GM18519 (cell line): ENCODE measurements around the gene LAT.
"Not testable (repeated sequence)": the region's sequence is repeated elsewhere in the genome, so short reads cannot be mapped to it uniquely, and the experiment has no call there.

Source experiments
- ATAC-seq: cut with Tn5 transposase; IDR thresholded peaks from one replicate; pipeline ENCODE4 v1.9.1; 2021; ENCODE audit warnings: mild to moderate bottlenecking, moderate library complexity; ENCODE audit not compliant: unreplicated experiment, low FRiP score

Gene LAT

GRCh38 chr16:29004496-29005139 is 19.8 kb downstream of the LAT start:
- ATAC-seq = not testable (repeated sequence)

DNA sequence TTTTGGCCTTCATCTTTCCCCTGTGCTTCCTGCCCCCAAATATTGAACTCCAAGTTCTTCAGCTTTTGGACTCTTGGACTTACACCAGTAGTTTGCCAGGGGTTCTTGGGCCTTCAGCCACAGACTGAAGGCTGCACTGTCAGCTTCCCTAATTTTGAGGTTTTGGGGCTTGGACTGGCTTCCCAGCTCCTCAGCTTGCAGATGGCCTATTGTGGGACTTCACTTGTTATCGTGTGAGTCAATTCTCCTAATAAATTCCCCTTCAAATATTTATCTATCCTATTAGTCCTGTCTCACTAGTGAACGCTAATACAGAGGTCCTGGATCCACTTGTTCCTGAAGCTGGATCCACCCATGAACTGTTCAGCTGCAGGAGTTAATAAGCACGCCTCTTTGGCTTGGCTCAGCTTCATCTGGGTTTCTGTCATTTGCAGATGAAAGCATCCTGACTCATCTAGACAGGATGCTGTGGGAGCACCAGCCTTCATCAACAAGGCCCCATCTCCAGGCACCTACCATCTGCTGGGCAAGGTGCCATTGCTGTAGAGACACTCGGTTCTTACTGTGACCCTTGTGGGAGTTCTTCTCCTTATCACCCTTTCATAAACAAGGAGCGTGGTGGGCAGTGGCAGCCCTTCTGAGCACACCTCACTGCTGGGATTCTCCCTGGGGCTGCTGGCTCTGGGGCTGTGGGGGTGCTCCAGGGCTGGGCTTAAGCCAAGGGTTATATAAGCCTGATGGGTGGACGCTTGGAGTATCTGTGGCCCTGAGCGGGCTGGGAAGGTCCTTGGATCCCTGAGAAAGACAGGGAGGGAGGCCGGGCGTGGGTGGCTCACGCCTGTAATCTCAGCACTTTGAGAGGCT is 23.1 kb downstream of the LAT start:
- ATAC-seq = no peak

DNA sequence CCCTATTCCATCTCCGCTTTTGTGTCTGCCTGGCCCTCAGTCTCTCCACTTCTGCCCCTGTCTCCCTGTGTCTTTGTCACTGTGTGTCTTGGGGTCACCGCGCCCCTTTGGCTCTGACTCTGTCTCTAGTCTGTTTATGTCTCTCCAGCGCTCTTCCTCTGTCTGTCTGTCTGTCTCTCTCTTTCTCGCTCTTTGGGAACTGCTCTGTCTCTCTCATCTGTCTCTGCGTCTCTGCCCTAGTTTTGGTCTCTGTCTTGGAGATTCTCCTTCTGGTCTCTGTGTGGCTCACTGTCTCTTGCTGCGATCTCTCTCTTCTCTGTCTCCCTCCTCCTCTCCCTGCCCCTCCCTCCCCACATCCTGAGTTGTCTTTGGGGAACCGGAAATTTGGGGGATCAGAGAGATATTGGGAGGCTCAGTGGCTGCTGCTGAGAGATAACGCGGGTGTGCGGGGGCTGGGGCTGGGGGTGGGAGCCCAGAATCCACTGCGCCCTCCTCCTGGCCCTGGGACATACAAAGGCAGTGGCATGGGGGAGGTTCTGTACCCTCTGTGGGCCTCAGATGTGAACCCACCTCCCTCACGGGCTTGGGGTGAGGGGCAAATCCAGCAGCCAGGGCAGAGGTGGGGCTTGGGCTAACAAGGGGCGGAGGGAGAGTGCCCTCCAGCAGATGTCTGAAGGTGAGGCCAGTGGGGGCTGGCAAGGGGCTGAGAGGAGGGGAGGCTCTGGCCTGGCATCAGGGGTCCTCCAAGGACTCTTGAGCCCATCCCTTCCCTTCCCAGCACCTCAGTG is 24.4 kb downstream of the LAT start:
- no peak for ATAC-seq

DNA sequence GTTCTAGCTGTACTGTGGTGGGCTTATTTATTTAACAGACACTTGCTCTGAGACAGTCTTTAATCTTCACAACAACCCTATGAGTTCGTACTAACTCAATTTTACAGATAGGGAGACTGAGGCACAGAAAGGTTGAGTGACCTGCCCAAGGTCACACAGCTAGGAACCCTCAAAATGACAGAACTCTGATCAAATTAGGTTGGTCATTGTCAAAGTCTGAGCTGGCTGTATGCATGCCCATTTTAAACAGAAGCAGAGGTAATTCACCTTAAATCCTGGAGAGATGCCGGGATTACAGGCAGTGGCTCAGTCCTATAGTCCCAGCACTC is 24.9 kb downstream of the LAT start:
- ATAC-seq = no peak

- ATAC-seq = no peak
Measured at GRCh38 chr16:29011112-29011511, 26.3 kb downstream of the LAT start.

GRCh38 chr16:29011851-29012250 is 27.0 kb downstream of the LAT start:
- ATAC-seq = no peak

DNA sequence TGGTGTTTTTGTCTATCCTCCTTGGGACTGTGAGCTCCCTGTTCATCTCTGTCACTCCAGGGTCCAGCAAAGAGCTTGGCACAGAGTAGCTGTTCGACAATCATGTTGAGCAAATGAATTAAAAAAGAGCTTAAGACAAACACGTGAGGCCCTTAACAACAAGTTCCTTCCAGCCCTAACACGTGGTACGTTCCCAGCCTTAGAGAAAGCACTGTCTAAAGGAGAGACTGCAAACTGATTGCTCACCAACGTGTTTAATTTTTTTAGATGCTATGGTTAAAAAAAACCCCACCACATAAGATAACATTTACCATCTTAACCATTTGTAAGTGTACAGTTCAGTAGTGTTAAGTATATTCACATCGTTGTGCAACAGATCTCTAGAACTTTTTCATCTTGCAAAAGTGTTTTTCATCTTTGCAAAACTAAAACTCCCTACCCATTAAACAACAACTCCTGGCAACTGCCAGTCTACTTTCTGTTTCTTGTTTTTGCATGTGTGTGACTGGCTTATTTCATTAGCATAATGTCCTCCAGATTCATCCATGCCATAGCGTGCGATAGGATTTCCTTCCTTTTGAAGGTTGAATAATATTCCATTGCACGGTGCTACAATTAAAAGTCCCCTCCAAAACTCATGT is 28.2 kb downstream of the LAT start:
- ATAC-seq = no peak

GRCh38 chr16:29014561-29015069 is 29.8 kb downstream of the LAT start:
- no peak for ATAC-seq

DNA sequence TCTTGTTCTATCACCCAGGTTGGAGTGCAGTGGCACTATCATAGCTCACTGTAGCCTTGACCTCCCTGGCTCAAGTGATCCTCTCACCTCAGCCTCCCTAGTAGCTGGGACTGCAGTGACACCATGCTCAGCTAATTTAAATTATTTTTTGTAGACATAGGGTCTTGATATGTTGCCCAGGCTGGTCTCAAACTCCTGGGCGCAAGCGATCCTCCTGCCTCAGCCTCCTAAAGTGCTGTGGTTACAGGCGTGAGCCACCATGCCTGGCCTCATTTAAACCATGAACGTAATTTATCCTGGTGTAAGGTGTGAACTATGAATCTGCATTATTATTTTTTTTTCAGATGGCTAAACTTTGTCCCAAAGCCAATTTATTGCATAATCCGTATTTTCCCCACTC is 37.3 kb downstream of the LAT start:
- ATAC-seq = no peak

GRCh38 chr16:29023279-29024277 is 38.7 kb downstream of the LAT start:
- no peak for ATAC-seq

DNA sequence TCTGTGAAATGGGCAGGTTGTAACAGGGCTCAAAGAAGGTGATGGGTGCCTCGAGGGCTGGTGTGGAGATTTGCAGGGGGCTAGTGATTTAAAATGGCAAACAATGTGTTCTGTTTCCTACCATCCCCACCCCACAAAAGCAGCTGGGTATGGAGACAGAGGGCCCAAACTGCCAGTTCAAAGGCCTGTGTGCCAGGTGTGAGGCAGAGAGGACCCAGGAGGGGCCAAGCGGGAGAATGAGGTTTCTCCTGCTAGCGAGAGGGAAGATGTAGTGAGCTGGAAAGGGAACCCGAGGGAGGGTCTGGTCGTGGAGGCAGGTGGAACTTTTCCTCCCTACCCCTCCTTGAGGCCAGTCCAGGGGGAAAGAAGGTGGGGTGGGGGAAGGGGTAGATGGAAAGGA is 39.4 kb downstream of the LAT start:
- ATAC-seq = no peak

GRCh38 chr16:29025218-29025617 is 40.4 kb downstream of the LAT start:
- ATAC-seq = no peak

GRCh38 chr16:29025735-29026134 is 40.9 kb downstream of the LAT start:
- ATAC-seq = no peak

GRCh38 chr16:29028457-29029167 is 43.8 kb downstream of the LAT start:
- ATAC-seq = no peak

DNA sequence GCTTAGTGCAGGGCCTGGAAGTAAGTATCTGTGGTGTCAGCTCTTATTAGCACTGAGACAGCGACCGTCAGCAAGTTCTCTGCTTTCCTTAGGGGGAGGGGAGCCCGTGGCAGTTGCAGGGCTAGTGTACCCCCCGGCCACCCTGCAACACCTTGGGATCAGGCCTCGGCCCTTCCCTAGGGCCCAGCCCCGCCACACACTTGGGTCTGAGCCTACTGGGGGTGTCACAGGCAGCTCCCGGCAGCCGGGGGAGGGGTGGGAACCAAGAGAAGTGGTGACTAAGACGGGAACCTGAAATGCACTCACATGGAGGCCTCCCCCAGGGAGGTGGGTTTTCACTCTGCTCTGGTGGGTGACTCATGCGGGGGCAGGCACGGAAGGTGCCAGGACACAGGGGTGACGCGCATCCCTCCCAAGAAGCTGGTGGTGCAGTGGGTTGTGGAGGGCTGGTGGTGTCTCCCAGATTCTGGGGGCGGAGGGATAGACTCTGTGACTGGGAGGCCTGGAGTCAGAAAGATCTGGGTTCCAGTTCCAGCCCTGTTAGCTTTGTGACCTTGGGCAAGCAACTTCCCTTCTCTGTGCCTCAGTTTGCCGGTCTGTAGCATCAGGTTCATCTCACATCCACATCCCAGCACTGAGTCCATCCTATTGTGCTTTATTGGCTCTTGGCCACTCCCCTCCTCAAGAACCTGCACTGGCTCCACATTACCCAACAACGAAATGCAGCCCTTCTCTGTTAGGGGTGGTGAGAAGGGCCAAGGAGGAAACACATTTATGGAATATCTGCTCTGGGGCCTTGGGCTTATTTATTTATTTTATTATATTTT is 44.5 kb downstream of the LAT start:
- no peak for ATAC-seq

DNA sequence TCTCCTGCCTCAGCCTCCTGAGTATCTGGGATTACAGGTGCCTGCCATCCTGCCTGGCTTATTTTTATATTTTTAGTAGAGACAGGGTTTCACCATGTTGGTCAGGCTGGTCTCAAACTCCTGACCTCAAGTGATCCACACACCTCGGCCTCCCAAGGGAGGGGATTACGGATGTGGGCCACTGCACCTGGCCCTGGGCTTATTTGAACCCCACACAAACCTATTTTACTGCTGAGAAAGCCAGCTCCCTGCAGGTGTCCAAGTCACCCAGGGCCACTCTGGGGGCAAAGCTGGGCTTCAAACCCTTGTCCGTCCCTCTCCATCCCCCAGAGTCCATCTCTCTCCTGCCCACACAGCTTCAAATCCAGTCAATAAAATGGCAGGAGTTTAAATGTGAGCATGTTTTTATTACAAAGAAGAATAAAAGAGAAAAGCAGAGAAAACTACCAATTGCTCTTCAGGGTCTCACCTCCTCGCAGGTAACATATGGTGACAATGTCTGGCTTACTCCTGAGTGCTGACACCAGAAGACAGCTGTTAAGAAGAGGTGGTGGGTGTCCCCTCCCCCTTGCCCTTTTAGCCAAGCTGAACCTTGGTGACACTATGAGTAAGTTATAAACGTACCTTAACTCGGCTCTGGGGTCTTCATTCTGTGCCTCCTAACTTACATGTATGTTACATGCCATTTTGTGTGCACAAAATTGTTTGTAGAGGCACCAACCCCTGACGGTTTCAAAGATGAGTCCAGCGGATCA is 45.4 kb downstream of the LAT start:
- ATAC-seq = no peak
